ENCODE measurements around the gene GAST. TPM values are rescaled to one million over a fixed set of nuclear protein-coding genes. Genes with fewer than 3 reads are reported as not detected.

Gene GAST
- total and polyA plus RNA-seq, 8 donors = not detected

DNA sequence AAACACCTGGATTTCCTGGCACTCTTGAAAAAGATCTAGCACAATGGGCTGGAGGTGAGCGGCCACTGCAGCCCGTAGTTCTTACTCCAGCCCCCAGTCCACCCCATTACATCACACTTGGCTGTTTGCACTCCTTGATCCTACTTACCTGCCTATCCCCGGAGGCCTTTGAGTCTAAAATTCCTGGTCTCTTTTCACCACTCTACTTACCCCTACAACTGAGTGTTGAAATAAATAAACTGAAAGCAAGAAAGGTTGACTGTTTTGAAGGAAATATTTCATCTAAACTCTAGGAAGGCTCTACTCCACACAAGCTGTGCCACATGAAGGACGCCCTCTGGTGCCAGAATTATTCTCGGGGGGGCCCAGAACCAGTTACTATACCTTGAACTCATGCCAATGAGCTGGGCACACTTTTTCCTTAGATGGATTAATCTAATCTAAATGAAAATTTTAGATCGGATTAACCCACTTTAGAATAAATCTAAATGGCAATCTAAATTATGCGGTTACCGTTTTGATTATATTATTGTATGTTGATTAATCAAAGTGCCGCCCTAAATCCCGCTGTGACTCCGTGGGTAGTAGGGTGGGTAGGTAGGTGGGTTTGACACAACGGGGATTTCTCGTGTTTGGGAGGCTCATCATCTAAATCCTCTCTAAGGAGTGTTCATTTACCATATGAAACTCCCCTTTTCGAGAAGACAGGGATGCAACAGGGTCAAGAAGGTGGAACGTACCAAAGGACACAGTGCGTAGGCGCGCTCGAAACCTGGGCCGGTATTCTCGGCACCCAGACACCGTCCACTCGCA, 24.1 kb upstream of the GAST start:
- peak in 3 of 4 donors; percentile 1 to 12 (median 9) for ATAC-seq
- Histone ChIP-seq H3K36me3 (peaks cover 19 to 37% (median 35%) of the 10 kb centered on the region in 3 donors), H3K4me1 (peaks cover 30 to 34% (median 31%) of the 10 kb centered on the region in 3 donors), H3K9me3 (no peaks in the 10 kb centered on the region), H3K27ac (peak overlapping the region; percentile 100), H3K27me3 (no peaks in the 10 kb centered on the region), H3K4me3 (peak overlapping the region; percentile 11 to 85 (median 35))
- WGBS, 2 donors = 1 to 2% methylated on average over 23 of the region's 23 CpGs
- TF ChIP-seq, protein P1, sequence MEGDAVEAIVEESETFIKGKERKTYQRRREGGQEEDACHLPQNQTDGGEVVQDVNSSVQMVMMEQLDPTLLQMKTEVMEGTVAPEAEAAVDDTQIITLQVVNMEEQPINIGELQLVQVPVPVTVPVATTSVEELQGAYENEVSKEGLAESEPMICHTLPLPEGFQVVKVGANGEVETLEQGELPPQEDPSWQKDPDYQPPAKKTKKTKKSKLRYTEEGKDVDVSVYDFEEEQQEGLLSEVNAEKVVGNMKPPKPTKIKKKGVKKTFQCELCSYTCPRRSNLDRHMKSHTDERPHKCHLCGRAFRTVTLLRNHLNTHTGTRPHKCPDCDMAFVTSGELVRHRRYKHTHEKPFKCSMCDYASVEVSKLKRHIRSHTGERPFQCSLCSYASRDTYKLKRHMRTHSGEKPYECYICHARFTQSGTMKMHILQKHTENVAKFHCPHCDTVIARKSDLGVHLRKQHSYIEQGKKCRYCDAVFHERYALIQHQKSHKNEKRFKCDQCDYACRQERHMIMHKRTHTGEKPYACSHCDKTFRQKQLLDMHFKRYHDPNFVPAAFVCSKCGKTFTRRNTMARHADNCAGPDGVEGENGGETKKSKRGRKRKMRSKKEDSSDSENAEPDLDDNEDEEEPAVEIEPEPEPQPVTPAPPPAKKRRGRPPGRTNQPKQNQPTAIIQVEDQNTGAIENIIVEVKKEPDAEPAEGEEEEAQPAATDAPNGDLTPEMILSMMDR (IDR thresholded peaks at IDR 0.05) = no peak
- FAIRE-seq = no peak
- intact Hi-C loops (cut with DNase I) = no loop called here
- peak in 4 of 6 donors; percentile 59 to 71 (median 70) for DNase-seq

DNA sequence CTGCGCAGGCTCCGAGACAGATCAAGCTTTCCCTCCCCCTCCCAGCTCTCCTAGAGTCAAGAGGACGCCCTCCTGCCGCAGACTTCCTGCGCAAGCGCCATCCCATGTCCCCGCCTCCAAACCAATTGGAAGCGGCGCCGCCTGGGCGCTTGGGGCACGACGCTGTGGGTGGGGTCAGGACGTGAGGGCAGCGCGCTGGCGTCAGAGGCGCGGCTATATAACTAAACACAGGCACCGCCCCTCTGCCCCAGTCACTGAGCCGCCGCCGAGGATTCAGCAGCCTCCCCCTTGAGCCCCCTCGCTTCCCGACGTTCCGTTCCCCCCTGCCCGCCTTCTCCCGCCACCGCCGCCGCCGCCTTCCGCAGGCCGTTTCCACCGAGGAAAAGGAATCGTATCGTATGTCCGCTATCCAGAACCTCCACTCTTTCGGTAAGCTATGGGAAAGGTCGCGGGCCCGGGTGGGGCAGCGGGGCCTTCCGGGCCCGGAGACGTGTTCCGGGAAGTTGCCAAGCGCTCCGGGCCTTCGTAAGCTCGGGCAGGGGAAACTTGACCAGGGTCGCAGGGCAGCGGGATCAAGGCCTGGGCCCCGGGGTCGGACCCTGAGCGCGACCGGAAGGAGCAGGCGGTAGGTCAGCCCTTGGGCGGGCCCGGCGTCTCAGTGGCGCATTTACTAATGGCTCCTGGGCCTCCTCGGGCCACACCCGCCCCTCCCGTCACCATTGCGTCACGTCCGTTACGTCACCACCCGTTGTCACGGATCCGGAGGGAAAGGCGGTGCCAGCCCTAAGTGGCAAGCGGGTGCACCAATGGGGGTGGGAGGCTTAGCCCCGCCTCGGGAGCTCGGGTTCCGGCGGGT, 23.3 kb upstream of the GAST start, which contains the start of gene EIF1:
EIF1 (plus strand) TSS at position 245 of the 856 bp plus-strand sequence; CDS start at position 399, 154 bp downstream.
- Histone ChIP-seq H3K27ac (peak within 1 kb of the TSS; percentile 100), H3K4me3 (peak within 1 kb of the TSS; percentile 59 to 85 (median 74)), H3K27me3 (no peaks in the 10 kb centered on the region), H3K36me3 (peaks cover 19 to 43% (median 40%) of the 10 kb centered on the region in 3 donors), H3K9me3 (no peaks in the 10 kb centered on the region), H3K4me1 (peaks cover 30 to 34% (median 31%) of the 10 kb centered on the region in 3 donors)
- peak; percentile 81 to 92 (median 84) for ATAC-seq
- intact Hi-C loops (cut with DNase I) = no loop called here
- TF ChIP-seq, protein P1 (IDR thresholded peaks at IDR 0.05) = no peak
- peak; percentile 47 for FAIRE-seq
- 0 to 1% methylated on average over 75 to 81 of the region's 81 CpGs for WGBS, 2 donors
- DNase-seq = peak; percentile 99 to 100 (median 100)

DNA sequence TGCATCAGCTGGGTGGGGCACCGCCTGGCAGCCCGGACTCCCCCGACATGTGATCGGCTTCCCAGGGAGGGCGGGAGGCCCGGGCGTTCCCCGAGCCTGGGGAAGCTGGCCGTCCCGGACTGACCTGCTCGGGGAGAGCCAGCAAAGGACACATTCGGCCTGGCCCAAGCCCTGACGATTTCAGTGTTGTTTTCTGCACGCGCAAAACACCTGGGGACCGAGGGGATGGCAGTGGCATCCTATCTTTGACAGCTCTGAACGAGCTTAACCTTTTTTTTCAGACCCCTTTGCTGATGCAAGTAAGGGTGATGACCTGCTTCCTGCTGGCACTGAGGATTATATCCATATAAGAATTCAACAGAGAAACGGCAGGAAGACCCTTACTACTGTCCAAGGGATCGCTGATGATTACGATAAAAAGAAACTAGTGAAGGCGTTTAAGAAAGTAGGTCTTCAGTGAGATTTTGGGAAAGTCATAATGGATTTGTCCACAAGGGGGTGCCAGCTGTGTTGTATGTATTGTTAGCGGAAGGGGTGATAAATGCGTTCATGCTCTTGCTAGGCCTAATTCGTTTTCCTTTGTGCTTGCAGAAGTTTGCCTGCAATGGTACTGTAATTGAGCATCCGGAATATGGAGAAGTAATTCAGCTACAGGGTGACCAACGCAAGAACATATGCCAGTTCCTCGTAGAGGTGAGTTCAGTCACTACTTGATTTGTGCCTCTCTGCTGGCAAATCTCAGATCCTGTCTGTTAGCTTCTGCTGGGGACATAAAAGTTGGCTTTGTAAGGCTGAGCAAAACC, 22.4 kb upstream of the GAST start:
- WGBS, 2 donors = 0 to 1% methylated on average over 22 to 27 of the region's 27 CpGs
- Histone ChIP-seq H3K36me3 (peaks cover 19 to 43% (median 40%) of the 10 kb centered on the region in 3 donors), H3K27ac (peak overlapping the region; percentile 100), H3K4me3 (peak overlapping the region; percentile 59 to 85 (median 74)), H3K9me3 (no peaks in the 10 kb centered on the region), H3K27me3 (no peaks in the 10 kb centered on the region), H3K4me1 (peaks cover 30 to 34% (median 31%) of the 10 kb centered on the region in 3 donors)
- ATAC-seq = no peak
- no peak for FAIRE-seq
- TF ChIP-seq, protein P1 (IDR thresholded peaks at IDR 0.05) = peak in 3 of 4 donors; percentile 38 to 51 (median 50)
- intact Hi-C loops (cut with DNase I) = no loop called here
- DNase-seq = peak in 1 of 6 donors; percentile 67

DNA sequence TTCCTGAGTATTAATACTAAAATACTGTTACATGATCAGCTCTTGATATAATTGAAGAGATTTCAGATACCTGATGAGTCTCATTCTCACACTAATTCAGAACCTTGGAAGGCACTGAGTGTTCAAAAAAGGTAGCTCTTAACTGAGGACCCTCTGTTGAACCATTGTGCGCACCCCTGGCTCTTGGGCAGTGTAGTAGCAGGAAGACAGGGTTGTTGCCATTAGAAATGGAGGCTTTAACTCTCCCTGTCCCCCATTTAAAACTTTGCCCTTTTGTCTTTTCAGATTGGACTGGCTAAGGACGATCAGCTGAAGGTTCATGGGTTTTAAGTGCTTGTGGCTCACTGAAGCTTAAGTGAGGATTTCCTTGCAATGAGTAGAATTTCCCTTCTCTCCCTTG, 21.6 kb upstream of the GAST start:
- FAIRE-seq (no peak), ATAC-seq (no peak), DNase-seq (no peak)
- peaks cover 30 to 34% (median 31%) of the 10 kb centered on the region in 3 donors for H3K4me1 ChIP-seq
- H3K27ac ChIP-seq = peak overlapping the region in 1 of 4 donors; percentile 100
- H3K36me3 ChIP-seq = peaks cover 19 to 43% (median 40%) of the 10 kb centered on the region in 3 donors
- H3K9me3 ChIP-seq = no peaks in the 10 kb centered on the region
- TF ChIP-seq, protein P1 (IDR thresholded peaks at IDR 0.05) = no peak
- WGBS, 2 donors = 46 to 50% methylated on average over 2 of the region's 2 CpGs
- H3K27me3 ChIP-seq = no peaks in the 10 kb centered on the region
- peak overlapping the region in 3 of 4 donors; percentile 59 to 85 (median 68) for H3K4me3 ChIP-seq
- intact Hi-C loops (cut with DNase I) = no loop called here

All from pancreas (tissue), 10 donors.